Effector CD4-positive, alpha-beta T cell (primary cell): Measurements from ENCODE around the gene ANKRD29.
"Not testable (repeated sequence)": the region's sequence is repeated elsewhere in the genome, so short reads cannot be mapped to it uniquely, and the experiment has no call there.

Experiments
- DNase-seq: peaks from one replicate; pipeline ENCODE4 v3.0.0-alpha.2; 2020

ANKRD29 gene

GRCh38 chr18:23641937-23642666 lies 20.6 kb downstream of the ANKRD29 start:
- DNase-seq, result no peak

- no peak for DNase-seq
Observed at GRCh38 chr18:23641143-23641720, 21.5 kb downstream of the ANKRD29 start.

GRCh38 chr18:23640052-23640451 lies 22.7 kb downstream of the ANKRD29 start:
- DNase-seq, result no peak

GRCh38 chr18:23636433-23636832 lies 26.3 kb downstream of the ANKRD29 start:
- DNase-seq, result not testable (repeated sequence)

GRCh38 chr18:23636071-23636399 lies 26.7 kb downstream of the ANKRD29 start:
- DNase-seq, result no peak

- no peak for DNase-seq
Observed at GRCh38 chr18:23635283-23636070, 27.2 kb downstream of the ANKRD29 start.

GRCh38 chr18:23634692-23635091 lies 28.0 kb downstream of the ANKRD29 start:
- DNase-seq, result no peak

- DNase-seq, result no peak
Observed at GRCh38 chr18:23632615-23633014, 30.1 kb downstream of the ANKRD29 start.

- no peak for DNase-seq
Observed at GRCh38 chr18:23631746-23632145, 31.0 kb downstream of the ANKRD29 start.

- no peak for DNase-seq
Observed at GRCh38 chr18:23631312-23631711, 31.4 kb downstream of the ANKRD29 start.

GRCh38 chr18:23629444-23629946 lies 33.2 kb downstream of the ANKRD29 start:
- no peak for DNase-seq

GRCh38 chr18:23627970-23628369 lies 34.7 kb downstream of the ANKRD29 start:
- no peak for DNase-seq

GRCh38 chr18:23627321-23627720 lies 35.4 kb downstream of the ANKRD29 start:
- DNase-seq, result no peak

- no peak for DNase-seq
Observed at GRCh38 chr18:23626451-23627279, 36.0 kb downstream of the ANKRD29 start.

- no peak for DNase-seq
Observed at GRCh38 chr18:23623040-23623439, 39.7 kb downstream of the ANKRD29 start.

GRCh38 chr18:23619388-23619881 lies 43.3 kb downstream of the ANKRD29 start:
- no peak for DNase-seq

GRCh38 chr18:23618862-23619387 lies 43.8 kb downstream of the ANKRD29 start:
- no peak for DNase-seq

- DNase-seq, result no peak
Observed at GRCh38 chr18:23617412-23618014, 45.2 kb downstream of the ANKRD29 start.

GRCh38 chr18:23616258-23616657 lies 46.5 kb downstream of the ANKRD29 start:
- DNase-seq, result no peak

GRCh38 chr18:23614891-23615290 lies 47.8 kb downstream of the ANKRD29 start:
- no peak for DNase-seq

GRCh38 chr18:23614413-23614812 lies 48.3 kb downstream of the ANKRD29 start:
- DNase-seq, result no peak

- DNase-seq, result not testable (repeated sequence)
Observed at GRCh38 chr18:23613091-23613475, 49.6 kb downstream of the ANKRD29 start.
